ENCODE results near the gene COQ7.

COQ7 gene

GRCh38 chr16:19114359-19115147 is 47.1 kb downstream of the COQ7 start:
- peak overlapping the region; percentile 50 to 56 for H3K4me3 ChIP-seq (ENCODE audit: low read depth in 1 of 2, low read length in 1 of 2)
- H3K4me1 ChIP-seq (ENCODE audit: control insufficient read depth in 1 of 2, insufficient read depth in 1 of 2, low read depth in 1 of 2, low read length in 1 of 2): peaks cover 22 to 25% of the 10 kb centered on the region in 2 experiments
- H3K9me3 ChIP-seq: no peaks in the 10 kb centered on the region
- no peak overlapping the region for H3K27ac ChIP-seq
- TF ChIP-seq CTCF (IDR thresholded peaks at IDR 0.05): no peak
- peaks cover 50% of the 10 kb centered on the region for H3K27me3 ChIP-seq
- no peaks in the 10 kb centered on the region for H3K36me3 ChIP-seq

- peaks cover 50% of the 10 kb centered on the region for H3K27me3 ChIP-seq
- H3K9me3 ChIP-seq: no peaks in the 10 kb centered on the region
- no peak overlapping the region for H3K4me3 ChIP-seq (ENCODE audit: low read depth in 1 of 2, low read length in 1 of 2)
- no peak overlapping the region for H3K27ac ChIP-seq
- TF ChIP-seq CTCF (IDR thresholded peaks at IDR 0.05): no peak
- peaks cover 25 to 28% of the 10 kb centered on the region in 2 experiments for H3K4me1 ChIP-seq (ENCODE audit: control insufficient read depth in 1 of 2, insufficient read depth in 1 of 2, low read depth in 1 of 2, low read length in 1 of 2)
- H3K36me3 ChIP-seq: no peaks in the 10 kb centered on the region
Measured at GRCh38 chr16:19115148-19116021, 48.0 kb downstream of the COQ7 start.

GRCh38 chr16:19116711-19117449 is 49.5 kb downstream of the COQ7 start:
- no peaks in the 10 kb centered on the region for H3K36me3 ChIP-seq
- no peak for TF ChIP-seq CTCF (IDR thresholded peaks at IDR 0.05)
- no peaks in the 10 kb centered on the region for H3K9me3 ChIP-seq
- H3K4me1 ChIP-seq (ENCODE audit: control insufficient read depth in 1 of 2, insufficient read depth in 1 of 2, low read depth in 1 of 2, low read length in 1 of 2): peaks cover 25 to 28% of the 10 kb centered on the region in 2 experiments
- peaks cover 41% of the 10 kb centered on the region for H3K27me3 ChIP-seq
- no peak overlapping the region for H3K4me3 ChIP-seq (ENCODE audit: low read depth in 1 of 2, low read length in 1 of 2)
- H3K27ac ChIP-seq: no peak overlapping the region

- Histone ChIP-seq H3K9me3 (no peaks in the 10 kb centered on the region), H3K4me3 (ENCODE audit: low read depth in 1 of 2, low read length in 1 of 2) (peak overlapping the region; percentile 46 to 54), H3K27ac (peak overlapping the region; percentile 66), H3K4me1 (ENCODE audit: control insufficient read depth in 1 of 2, insufficient read depth in 1 of 2, low read depth in 1 of 2, low read length in 1 of 2) (peaks cover 20 to 21% of the 10 kb centered on the region in 2 experiments), H3K36me3 (no peaks in the 10 kb centered on the region), H3K27me3 (peaks cover 20% of the 10 kb centered on the region)
- TF ChIP-seq CTCF (IDR thresholded peaks at IDR 0.05): no peak
Measured at GRCh38 chr16:19118938-19119431, 51.6 kb downstream of the COQ7 start.

- peak overlapping the region; percentile 46 to 54 for H3K4me3 ChIP-seq (ENCODE audit: low read depth in 1 of 2, low read length in 1 of 2)
- TF ChIP-seq CTCF (IDR thresholded peaks at IDR 0.05): no peak
Measured at GRCh38 chr16:19119564-19119963, 52.1 kb downstream of the COQ7 start.

More at GRCh38 chr16:19119564-19119963, 52.1 kb downstream of the COQ7 start:
- peaks cover 14% of the 10 kb centered on the region for H3K27me3 ChIP-seq
- H3K4me1 ChIP-seq (ENCODE audit: control insufficient read depth in 1 of 2, insufficient read depth in 1 of 2, low read depth in 1 of 2, low read length in 1 of 2): peaks cover 15 to 16% of the 10 kb centered on the region in 2 experiments
- peak overlapping the region; percentile 66 for H3K27ac ChIP-seq
- H3K9me3 ChIP-seq: no peaks in the 10 kb centered on the region
- no peaks in the 10 kb centered on the region for H3K36me3 ChIP-seq
